Effector CD4-positive, alpha-beta T cell (primary cell): ENCODE results near the gene MYRFL.
A peak's percentile ranks its signal among the peaks of the same experiment; 100 is the strongest.

ENCODE experiments used
- DNase-seq: peaks from one replicate; pipeline ENCODE4 v3.0.0-alpha.2; 2020

Gene MYRFL

DNA sequence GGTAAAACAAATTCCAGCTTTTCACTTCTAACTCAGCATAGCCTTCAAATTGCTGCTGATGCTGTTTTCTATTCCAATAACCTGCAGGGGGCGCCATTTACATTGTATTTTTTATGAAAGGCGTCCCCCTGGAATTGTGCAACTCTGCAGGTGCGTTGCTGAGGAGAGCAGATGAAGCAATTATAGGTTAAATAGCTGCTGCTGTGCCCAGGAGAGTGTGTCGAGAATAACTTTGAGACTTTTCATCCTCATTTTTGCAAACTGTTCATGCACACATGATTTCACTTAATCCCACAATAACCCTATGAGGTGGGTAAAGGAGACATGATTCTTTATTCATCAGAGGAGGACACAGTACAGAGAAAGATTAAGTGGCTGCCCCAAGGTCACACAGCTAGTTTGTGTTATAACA lies 75.7 kb downstream of the MYRFL start:
- DNase-seq = peak; percentile 47

DNA sequence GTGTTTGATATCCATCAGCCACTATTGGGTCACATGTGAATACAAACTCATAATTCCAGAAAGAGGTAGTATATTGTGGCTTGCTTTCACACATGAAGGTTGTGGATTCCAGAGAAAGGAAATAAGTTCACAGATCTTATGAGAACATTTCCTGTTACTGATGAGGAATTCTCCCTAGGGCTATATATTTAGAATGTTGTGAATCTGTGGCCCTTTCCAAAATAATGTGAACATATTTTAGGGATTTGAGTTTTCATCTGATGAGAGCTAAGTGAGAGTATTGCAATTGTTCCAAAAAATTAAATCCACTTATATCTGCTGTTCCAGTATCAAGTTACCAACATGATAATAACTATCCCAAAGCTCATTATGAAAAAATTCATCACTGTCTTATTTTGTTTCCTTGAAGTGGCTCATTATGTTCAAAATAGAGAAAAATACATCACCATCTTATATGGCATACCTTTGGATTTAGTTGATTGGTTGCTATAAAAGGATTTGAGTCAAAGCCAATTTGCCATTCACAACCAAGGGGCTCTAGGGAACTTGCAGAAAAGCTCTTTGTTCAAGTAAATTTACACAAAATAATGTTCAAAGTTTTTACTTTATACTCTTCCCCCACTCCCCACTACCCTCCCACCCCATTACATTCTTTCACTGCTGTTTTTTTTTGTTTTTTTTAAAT lies 76.3 kb downstream of the MYRFL start:
- DNase-seq = no peak

DNA sequence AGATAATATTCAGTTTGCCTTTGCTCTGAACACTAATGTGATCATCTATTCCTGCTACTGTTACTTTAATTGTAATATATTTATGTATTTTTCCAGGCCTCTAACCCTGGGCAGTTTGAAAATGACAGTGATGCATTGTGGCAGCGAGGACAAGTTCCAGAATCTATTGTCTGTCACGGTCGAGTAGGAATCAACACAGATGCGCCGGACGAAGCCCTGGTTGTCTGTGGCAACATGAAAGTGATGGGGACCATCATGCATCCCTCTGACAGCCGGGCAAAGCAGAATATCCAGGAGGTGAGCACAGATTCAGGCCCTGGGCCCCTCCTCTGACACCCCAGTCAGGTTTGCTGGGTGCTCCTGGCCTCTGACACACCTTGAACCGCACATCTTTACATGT lies 78.5 kb downstream of the MYRFL start:
- no peak for DNase-seq

DNA sequence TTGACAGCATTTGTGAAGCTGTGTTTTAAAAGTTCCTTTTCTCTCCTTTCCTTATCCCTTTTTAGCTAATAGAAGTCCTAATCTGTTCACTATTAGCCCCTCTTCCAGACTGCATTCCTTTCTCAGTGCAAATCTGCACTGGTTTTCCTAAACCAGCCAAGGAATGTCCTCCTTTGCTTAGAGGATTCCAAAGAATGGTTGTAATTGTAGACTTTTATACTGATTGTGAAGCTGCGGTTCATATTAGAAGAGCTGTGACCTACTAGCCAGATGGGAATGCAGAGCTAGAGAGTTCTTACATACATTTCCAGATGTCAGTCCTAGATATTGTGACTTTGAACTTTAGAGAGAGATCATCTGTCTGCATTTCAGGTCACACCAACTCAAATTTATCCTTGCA lies 79.8 kb downstream of the MYRFL start:
- no peak for DNase-seq

DNA sequence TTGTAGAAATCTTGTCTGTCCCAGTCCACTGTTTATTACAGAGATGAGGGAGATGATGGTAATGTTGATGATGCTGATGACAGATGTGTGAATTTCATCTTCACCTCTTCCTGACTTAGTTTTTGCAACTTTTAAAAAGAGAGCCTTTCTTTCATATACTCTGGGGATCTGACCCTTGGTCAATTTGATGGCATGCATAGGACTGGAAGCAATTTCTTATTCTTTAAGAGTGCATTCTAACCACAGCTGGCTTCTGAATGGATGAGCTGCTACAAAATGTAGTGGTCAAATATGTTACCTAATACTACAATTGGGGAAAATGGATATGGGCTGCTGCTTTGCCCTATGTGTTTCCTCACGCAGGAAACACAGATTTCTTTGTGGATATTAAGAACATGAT lies 80.8 kb downstream of the MYRFL start:
- no peak for DNase-seq

DNA sequence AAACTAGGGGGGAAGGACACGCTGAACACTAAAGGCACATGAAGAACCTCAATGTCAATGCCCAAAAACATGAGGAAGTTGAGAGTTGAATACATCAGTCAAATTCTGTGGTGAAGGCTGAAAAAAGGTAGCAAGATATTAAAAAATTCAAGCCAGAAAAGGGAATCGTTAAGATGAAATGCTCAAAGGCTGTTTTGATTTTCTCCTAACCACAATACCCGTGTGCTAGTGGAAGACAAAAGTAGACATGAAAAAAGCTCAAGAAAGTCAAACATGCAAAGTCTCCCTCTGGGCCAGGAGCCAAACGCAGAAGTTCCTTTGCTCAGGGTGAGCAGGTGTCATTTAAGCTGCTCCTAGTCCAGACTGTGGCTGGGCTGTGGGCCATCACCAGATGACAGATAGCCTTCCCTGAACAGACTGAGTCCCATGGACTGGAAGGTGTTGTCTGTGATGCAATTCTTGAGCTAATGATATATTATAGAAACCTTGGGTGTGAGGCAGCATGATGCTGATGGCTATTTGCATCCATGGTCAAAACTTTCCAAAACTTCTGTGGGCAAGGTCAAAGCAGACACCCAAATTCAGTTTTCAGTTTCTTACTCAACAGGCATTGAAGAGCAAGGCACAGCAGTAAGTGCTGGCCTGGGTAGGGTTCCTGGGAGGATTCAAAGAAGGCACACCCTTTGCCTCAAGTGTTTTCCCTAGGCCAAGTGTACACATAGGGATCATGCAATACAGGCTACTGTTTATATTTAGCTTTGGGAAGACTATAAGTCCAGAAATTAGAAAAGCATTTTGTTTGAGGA lies 81.6 kb downstream of the MYRFL start:
- DNase-seq = no peak

DNA sequence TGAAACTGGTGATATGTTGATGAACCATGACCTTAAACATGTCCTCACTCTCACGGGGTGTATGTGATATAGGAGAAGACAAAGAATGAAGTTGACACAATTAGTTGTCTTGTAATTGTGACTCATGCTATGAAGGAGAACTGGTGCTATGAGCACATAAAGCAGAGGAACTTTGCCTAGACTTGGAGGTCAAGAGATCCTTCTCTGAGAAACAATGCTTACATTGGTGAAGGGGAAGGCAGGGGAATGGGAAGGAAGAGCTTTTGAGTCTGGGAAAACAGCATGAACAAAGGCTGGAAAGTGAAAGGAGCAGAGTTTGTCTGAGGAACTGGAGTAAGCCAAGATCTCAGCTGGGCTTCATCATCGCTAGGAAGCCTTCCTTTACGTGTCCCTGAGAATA lies 83.2 kb downstream of the MYRFL start:
- DNase-seq = no peak

DNA sequence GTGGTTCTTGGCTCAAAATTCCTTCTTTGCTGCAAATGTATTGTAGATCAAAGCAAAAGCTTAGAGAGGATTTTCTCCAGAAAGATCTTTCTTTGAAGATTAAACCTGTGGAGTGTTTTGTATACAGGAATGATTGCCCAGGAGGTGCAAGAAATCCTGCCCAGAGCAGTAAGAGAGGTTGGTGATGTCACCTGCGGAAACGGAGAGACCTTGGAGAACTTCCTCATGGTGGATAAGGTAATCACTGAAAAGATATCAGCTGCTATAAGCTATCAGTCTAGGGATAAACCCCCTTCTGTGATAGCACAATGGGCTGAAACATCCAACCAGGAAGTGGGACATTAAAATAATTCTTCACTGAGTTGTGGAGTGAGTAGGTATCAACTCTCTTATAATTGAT lies 85.7 kb downstream of the MYRFL start:
- no peak for DNase-seq

DNA sequence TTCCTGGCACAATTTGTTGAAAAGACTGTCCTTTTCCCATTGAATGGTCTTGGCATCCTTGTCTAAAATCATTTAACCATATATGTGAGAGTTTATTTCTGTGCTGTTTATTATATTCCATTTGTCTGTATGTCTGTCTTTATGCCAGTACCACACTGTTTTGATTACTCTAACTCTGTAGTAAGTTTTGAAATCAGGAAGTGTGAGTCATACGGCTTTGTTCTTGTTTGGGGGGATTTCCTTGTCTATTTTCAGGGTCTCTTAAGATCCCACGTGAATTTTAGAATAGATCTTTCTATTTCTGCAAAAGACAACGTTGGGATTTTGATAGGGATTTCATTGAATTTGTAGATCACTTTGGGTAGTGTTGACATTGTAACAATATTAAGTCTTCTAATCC lies 88.5 kb downstream of the MYRFL start:
- no peak for DNase-seq

DNA sequence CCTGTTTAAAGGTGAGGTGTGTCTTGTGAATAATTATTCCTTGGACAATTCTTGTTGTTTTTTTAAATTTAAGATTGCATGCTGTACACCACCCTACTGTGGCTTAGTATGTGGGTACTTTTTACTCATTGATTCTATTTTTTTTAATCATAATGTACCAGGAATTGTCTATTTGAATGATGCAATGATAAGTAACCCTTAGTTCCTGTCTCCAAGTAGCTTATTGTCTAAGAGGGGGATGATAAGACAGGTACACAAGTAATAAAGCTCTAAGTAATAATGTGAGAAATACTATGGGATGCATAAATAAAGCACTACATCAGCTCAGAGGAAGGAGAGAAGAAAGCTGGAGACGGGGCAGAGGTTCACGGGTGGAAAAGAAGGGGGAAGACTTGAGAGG lies 90.9 kb downstream of the MYRFL start:
- no peak for DNase-seq

DNA sequence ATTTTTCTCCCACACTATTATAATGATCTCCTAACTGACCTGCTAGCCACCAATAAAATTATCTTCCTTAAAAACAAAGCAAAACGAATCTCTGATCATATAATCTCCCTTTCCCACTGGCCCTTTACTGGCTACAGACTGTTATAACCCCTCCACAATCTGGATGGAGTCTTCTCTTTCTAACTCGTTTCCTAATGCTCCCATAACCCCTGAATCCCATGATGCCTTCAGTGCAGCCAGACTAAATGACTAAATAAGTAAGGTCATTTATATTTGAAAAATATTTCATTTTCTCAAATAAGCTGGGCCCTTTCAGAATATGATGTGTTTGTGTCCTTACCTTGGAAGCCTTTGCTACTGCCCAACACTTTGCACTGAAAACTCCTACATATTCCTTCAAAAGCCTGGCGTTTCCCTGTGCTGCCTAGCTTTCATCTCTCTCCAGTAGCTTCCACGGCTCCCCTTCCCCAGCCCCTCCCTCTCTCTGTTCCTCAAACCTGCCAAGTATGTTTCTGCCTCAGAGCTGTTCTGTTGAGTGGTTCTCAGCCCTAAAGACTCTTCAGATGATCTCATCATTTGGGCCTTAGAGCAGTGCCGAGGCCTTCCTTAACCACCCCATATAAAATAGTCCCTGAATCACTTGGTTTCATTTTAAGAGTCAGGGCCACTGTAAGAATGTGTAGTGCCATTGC lies 91.7 kb downstream of the MYRFL start:
- DNase-seq = no peak

DNA sequence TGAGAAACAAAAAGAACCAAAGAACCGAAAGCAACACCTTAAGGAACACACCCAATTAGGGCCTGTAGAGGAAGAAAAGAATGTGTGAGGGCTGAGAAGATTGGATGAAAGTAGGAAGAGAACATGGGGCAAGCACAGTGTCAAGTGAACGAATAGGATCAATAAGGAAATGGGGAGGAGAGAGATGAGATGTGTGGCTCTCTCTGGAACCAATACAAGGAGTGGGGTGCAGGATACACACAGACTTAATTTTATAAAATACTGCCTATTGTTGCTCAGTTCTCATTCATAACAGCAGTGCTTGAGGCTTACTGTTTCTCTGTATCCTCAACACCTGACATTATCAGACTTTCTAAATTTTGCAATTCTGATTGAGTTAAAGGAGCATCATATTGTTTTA lies 93.3 kb downstream of the MYRFL start:
- no peak for DNase-seq

DNA sequence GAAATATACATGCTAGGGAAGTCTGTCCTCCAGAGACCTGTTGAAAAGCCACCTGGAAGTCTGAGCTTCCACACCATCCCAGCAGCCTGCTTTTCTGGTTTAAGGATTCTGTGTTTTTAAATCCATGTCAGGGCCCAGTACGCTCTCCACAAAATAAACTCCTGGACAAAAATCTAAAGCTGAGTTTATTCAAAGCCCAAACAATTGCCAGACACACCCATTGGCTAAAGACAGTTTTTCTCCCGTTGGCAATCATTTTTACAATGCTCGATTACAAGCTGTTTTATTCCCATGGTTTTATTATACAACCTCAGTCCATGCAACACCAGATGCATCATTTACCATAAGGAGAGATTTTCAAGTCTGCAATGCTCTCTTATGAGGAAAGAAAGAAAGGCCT lies 94.5 kb downstream of the MYRFL start:
- no peak for DNase-seq

DNA sequence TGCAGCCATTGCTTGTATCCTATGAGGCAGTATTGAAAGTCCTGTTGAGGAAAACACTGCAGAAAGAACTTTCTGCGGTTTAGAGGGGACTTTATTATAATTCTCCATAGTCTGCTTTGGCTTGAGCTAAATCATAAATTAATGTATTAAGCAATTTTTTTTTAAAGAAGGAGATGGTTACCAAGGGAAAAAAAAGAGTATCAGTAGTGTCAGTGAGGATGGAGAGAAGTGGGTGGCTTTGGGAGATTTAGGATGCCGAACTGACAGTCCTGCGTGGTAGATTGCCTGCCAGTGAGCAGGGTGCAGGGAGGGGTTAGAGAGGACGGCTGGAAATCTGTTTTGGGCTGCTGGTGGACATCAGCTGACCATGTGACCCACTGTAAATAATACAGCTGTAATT lies 96.8 kb downstream of the MYRFL start:
- no peak for DNase-seq

DNA sequence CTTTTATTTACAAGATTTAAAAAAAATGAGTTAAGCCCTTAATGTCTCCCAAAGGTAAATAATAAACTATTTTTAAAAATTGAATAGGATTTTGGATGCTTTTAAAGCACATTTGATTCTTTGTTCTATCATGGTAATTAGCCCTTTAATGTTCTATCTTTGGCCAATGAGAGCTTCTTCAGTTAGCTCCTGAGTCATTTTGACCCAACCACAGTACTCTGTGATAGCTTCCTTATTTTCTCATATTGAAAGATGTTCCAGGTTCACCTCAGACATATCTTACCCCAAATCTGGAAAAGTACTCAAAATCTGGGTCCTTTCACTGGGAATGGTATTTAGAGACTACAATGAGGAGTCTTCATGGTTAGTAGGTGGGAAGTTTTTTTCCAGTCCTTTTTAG lies 98.0 kb downstream of the MYRFL start:
- DNase-seq = no peak

DNA sequence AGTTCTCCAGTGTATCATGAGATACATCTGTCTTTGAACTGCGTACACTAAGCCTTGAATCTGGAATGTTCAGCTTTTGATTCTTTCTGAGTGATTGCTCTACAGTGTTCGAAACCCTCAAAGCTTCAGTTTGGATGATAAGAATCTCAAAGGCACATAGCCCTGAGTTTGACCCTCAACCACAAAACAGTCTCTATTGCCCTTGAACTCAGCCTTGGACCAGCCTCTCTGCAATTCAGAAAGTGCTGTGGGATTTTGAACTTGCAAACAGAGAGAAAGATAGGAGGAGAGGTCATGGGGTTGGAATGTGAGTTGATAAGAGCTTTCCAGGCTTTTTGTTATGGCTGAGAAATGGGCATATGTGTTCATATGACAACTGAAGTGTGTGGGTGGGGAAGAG lies 100.3 kb downstream of the MYRFL start:
- no peak for DNase-seq

DNA sequence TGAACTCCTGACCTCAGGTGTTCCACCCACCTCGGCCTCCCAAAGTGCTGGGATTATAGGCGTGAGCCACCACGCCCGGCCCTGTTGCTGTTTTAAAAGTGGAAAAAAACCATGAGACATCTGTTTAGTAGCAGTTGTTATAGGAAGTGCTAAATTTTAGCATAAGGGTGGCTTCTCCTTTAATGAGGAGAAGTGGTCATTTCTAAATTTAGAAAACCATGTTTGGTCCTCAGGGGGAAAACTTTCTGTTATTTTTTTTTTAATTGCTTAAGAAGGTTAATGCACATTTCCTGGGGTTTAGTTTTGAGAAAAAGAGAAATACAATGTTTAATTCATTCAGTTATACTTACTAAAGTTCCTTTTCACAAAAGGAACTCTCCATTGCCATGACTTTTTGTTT lies 102.1 kb downstream of the MYRFL start:
- no peak for DNase-seq

DNA sequence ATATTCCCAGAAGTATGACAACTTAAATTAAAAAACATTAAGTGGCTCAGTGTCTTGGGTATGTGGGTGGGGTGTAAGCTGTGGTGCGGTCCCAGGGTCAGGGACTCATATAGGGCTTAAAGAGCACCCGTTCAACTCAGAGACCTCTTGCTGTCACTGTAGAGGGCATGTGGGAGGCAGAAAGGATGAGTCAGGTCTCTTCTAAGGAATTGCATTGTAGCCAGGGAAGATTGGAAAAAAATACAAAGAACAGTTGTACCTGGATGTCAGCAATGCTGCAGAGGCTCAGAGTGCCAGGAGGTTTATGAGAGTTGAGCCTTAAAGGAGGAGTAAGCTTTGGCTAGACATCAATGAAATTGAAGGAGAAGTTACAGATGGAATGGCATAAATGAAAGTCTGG lies 104.1 kb downstream of the MYRFL start:
- DNase-seq = no peak

DNA sequence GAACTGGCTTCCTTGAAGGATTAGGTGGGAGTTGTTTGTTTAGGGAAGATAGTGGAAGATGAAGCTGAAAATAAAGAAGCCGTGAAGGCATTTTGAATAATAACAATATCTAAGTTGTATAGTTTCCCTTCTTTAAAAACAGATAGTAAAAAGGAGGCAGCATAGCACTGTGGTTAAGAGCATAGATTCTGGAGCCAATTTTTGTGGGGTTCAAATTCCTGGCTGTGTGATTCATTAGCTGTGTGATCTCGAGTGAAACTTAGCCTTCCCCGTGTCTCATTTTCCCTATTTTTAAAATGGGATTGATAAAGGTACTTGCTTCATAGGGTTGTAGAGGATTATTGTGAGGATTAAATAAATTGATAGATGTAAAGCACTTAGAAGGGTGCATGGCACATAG lies 104.5 kb downstream of the MYRFL start:
- no peak for DNase-seq

DNA sequence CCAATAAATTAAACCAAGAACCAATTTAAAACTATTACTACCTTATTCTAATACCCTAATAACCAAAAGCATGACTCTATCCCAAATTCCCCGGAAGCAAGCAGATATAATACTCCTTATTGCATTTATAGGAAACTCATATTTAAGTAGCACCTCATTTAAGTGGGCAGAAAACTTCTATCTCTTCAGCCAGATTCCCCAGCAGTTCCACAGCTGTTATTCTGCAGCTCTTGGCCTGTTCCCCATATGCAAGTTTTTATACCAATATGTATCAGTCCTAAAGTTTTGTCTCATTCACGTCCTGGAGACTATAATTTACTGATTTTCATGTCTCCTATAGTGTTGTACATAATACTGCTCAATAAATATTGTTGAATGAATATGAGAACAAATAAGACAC lies 106.5 kb downstream of the MYRFL start:
- DNase-seq = no peak

DNA sequence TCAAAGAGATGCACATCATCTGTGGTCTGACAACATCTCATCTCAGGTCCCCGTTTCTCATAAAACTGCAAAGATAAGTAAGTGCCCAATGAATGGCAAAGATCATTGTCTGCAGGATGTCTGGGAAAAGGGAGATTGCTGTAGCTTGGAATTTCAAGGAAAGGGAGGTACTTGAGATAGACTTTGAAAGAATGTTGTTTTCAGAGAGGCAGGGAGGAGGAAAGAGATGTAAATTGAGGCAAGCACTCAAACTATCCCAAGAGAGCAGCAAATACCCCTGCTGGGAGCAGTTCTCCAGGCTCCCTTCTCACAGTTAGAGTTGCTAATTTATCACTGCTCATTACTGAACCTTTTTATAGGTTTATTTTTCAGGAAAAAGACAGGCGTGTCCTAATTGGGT lies 107.1 kb downstream of the MYRFL start:
- no peak for DNase-seq

DNA sequence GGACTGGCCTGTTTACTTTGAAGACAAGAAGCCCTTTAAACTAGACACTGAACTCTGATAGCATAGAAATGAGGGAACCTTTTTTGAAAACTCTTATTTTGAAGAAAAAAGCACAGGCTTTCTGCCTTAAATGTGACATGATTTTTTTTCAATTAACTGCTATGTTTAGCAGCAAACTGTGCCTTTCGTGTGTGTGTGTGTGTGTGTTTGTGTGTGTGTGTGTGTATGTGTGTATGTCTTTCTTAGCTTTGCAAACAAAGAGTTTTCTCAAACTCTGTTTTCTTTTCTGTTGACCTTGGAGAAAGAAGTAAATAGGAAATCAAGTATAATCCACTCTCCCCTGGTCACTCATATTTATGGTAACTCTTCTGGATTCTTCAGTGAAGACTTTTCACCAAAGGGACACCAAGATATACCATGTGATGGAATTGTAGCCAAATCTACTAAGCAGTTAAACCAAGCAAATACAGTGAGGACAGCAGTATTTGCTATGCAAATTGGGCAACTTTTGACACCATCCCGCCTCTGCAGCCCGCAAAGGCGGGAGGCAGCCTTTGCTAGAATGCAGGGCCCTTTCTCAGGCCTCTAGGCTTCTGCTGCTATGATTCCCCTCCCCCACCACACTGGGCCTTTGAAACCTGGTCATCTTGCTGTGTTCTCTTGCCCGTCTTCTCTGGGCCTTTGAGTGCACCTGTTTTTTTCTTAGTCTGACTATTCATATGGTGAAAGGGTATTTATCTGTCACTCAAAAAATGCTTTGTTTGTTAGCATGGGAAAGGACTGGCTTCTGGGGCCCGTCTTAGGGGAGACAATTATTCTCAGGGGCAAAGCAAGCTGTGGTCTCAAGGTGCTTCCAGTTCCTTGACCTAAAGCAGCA lies 107.9 kb downstream of the MYRFL start:
- DNase-seq = no peak

DNA sequence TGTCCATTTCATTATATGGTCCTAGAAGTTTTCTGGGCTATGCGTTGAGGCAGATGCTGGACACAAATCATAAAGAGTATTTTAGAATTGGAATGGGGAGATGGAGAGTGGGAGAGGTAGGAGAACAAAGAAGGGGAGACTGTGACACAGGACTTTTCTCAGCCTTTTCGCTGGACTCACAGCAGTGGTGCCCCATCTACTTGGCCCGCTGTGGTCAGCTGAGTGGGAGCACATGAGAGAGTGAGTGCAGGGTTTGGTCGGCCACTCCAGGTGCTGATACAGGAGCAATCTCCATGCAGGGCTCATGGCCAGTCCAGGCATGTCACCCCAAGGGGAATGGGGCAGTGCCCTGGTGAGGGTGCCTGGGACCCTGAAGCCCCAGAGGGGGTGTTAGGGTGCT lies 109.0 kb downstream of the MYRFL start:
- no peak for DNase-seq
